ENCODE data around the gene REC114.

DNA sequence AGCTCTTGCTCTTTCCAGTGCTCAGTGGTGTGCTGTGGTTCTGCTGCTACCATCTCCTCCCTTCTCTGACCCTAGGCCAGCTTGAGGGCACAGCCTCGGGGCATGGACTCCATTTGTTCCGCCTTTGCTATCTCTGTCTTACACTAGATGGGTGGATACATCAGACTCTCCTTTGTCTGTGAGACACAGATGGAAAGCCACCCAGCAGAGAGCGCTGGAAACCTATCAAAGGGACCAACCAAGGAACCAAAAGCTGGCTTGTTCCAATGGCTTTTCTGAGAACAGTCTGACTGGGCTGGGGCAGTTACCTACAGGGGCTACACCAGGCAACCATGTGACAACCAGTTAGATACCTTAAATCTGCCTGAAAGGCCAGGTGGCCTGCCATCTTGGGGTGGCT lies 126.4 kb downstream of the REC114 start:
- TF ChIP-seq, protein P1, sequence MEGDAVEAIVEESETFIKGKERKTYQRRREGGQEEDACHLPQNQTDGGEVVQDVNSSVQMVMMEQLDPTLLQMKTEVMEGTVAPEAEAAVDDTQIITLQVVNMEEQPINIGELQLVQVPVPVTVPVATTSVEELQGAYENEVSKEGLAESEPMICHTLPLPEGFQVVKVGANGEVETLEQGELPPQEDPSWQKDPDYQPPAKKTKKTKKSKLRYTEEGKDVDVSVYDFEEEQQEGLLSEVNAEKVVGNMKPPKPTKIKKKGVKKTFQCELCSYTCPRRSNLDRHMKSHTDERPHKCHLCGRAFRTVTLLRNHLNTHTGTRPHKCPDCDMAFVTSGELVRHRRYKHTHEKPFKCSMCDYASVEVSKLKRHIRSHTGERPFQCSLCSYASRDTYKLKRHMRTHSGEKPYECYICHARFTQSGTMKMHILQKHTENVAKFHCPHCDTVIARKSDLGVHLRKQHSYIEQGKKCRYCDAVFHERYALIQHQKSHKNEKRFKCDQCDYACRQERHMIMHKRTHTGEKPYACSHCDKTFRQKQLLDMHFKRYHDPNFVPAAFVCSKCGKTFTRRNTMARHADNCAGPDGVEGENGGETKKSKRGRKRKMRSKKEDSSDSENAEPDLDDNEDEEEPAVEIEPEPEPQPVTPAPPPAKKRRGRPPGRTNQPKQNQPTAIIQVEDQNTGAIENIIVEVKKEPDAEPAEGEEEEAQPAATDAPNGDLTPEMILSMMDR (IDR thresholded peaks at IDR 0.05), result no peak
- TF ChIP-seq POLR2AphosphoS5 (IDR thresholded peaks at IDR 0.05; ENCODE audit: insufficient read depth in 1 of 2, low read depth in 1 of 2), result no peak
- no peak for TF ChIP-seq POLR2A (IDR thresholded peaks at IDR 0.05)
